H1 (cell line): Measurements from ENCODE around the gene ASCC3. TPM values are rescaled to one million over a fixed set of nuclear protein-coding genes. Genes with fewer than 3 reads are reported as not detected.

Experiments
- CTCF ChIA-PET: fragments of 300-600 bp; sonication (Branson Sonifier 250); formaldehyde crosslinking; loops from one replicate; lab custom pipeline; 2021; ENCODE audit not compliant: partially characterized antibody; lab: Charles Lee
- POLR2A ChIA-PET: fragments of 300-600 bp; sonication (Branson Sonifier 250); formaldehyde crosslinking; loops from one replicate; lab custom pipeline; 2021; ENCODE audit warnings: inconsistent platforms; ENCODE audit not compliant: partially characterized antibody; lab: Charles Lee
- DNase-seq, 2 experiments: peaks; one replicate each; pipeline versions ENCODE4 v3.0.0 to v3.0.0-alpha.2; 2010 to 2022; ENCODE audit warnings: low spot score in 2 of 2, low read depth in 1 of 2, mixed read lengths in 1 of 2
- FAIRE-seq: peaks from 2 replicates; lab custom pipeline; 2011; peaks lifted over from hg19 to GRCh38; lab: Jason Lieb, UNC
- H2AFZ ChIP-seq: 2 replicates; pipeline ENCODE4 v1.8.1; 2012; ENCODE audit warnings: low read length, inconsistent platforms
- H2AK5ac ChIP-seq: 2 replicates; pipeline ENCODE4 v1.6.1; 2013; ENCODE audit warnings: low read depth, low read length
- H2BK120ac ChIP-seq: replicated peaks from 2 replicates; pipeline ENCODE3; 2013; ENCODE audit warnings: low read depth, low read length, inconsistent platforms
- H2BK12ac ChIP-seq: 2 replicates; pipeline ENCODE4 v1.6.1; 2013; ENCODE audit warnings: low read depth, low read length
- H2BK15ac ChIP-seq: 2 replicates; pipeline ENCODE4 v1.6.1; 2013; ENCODE audit warnings: low read length
- H2BK20ac ChIP-seq: 2 replicates; pipeline ENCODE4 v1.6.1; 2013; ENCODE audit warnings: low read length
- H2BK5ac ChIP-seq: 2 replicates; pipeline ENCODE4 v1.6.1; 2013; ENCODE audit warnings: low read depth, low read length
- H3K14ac ChIP-seq: 2 replicates; pipeline ENCODE4 v1.6.1; 2013; ENCODE audit warnings: inconsistent platforms; ENCODE audit not compliant: insufficient read length
- H3K18ac ChIP-seq: 2 replicates; pipeline ENCODE4 v1.6.1; 2013; ENCODE audit warnings: low read length; ENCODE audit errors: extremely low read depth
- H3K23ac ChIP-seq: 2 replicates; pipeline ENCODE4 v1.6.1; 2013; ENCODE audit warnings: inconsistent platforms; ENCODE audit not compliant: insufficient read length
- H3K23me2 ChIP-seq: 2 replicates; pipeline ENCODE4 v1.6.1; 2013; ENCODE audit warnings: low read depth, low read length
- H3K27ac ChIP-seq: 2 replicates; pipeline ENCODE4 v1.6.1; 2011; ENCODE audit warnings: low read depth, low read length, inconsistent platforms
- H3K27me3 ChIP-seq, 4 experiments: replicated peaks in 1 of 4; 1 replicate in 1 of 4; 2 replicates in 3 of 4; pipeline versions ENCODE4 v1.6.1 to v1.8.1; 2011 to 2013; ENCODE audit warnings: low read length in 3 of 4, mild to moderate bottlenecking in 3 of 4, inconsistent platforms in 2 of 4, mixed read lengths in 2 of 4, moderate library complexity in 1 of 4; ENCODE audit not compliant: control insufficient read depth in 3 of 4, insufficient read depth in 3 of 4; ENCODE audit errors: extremely low read depth in 1 of 4
- H3K36me3 ChIP-seq, 4 experiments: 2 replicates each; pipeline versions ENCODE4 v1.6.1 to v1.8.1; 2011 to 2013; ENCODE audit warnings: mild to moderate bottlenecking in 4 of 4, low read length in 3 of 4, moderate library complexity in 2 of 4, control low read depth in 1 of 4, inconsistent platforms in 1 of 4; ENCODE audit not compliant: insufficient read depth in 4 of 4, control insufficient read depth in 2 of 4
- H3K4ac ChIP-seq: replicated peaks from 2 replicates; pipeline ENCODE3; 2013; ENCODE audit warnings: low read length, low read depth, mixed read lengths, inconsistent platforms; ENCODE audit not compliant: insufficient read length
- H3K4me1 ChIP-seq, 4 experiments: replicated peaks in 1 of 4; 1 replicate in 1 of 4; 2 replicates in 3 of 4; pipeline versions ENCODE4 v1.6.1 to v1.8.1; 2011 to 2013; ENCODE audit warnings: low read length in 3 of 4, inconsistent platforms in 2 of 4, mixed read lengths in 1 of 4; ENCODE audit not compliant: insufficient read depth in 4 of 4, control insufficient read depth in 3 of 4
- H3K4me2 ChIP-seq, 2 experiments: 2 replicates each; pipeline versions ENCODE4 v1.6.1 to v1.8.1; 2011 to 2013; ENCODE audit warnings: low read depth in 2 of 2, low read length in 2 of 2, control low read depth in 1 of 2, inconsistent platforms in 1 of 2, mild to moderate bottlenecking in 1 of 2; ENCODE audit not compliant: insufficient read depth in 1 of 2
- H3K4me3 ChIP-seq, 4 experiments: fragments of 200-600, 300-600 bp in 1 of 4; sonication (generic), shearing (Covaris generic), sonication (Bioruptor Twin) in 1 of 4; 2 replicates each; pipeline versions ENCODE4 v1.5.1 to v1.8.1; 2011 to 2016; ENCODE audit warnings: low read length in 4 of 4, low read depth in 3 of 4, control low read depth in 2 of 4, inconsistent platforms in 2 of 4, mild to moderate bottlenecking in 2 of 4, mixed read lengths in 1 of 4, moderate library complexity in 1 of 4; ENCODE audit not compliant: insufficient read depth in 2 of 4; ENCODE audit errors: extremely low read depth in 1 of 4
- H3K56ac ChIP-seq: replicated peaks from 2 replicates; pipeline ENCODE3; 2013; ENCODE audit warnings: low read depth, mild to moderate bottlenecking, mixed read lengths, low read length, inconsistent platforms; ENCODE audit not compliant: insufficient read length
- H3K79me1 ChIP-seq: 2 replicates; pipeline ENCODE4 v1.6.1; 2013; ENCODE audit warnings: low read depth, low read length, control low read depth
- H3K79me2 ChIP-seq, 2 experiments: 2 replicates each; pipeline versions ENCODE4 v1.6.1 to v1.8.1; 2012 to 2013; ENCODE audit warnings: low read length in 2 of 2, mild to moderate bottlenecking in 2 of 2, inconsistent platforms in 1 of 2; ENCODE audit not compliant: insufficient read depth in 2 of 2, control insufficient read depth in 1 of 2
- H3K9ac ChIP-seq, 4 experiments: replicated peaks in 1 of 4; 1 replicate in 1 of 4; 2 replicates in 3 of 4; pipeline versions ENCODE4 v1.6.1 to v1.8.1; 2011 to 2013; ENCODE audit warnings: low read depth in 3 of 4, low read length in 3 of 4, control low read depth in 2 of 4, mild to moderate bottlenecking in 2 of 4, moderate library complexity in 2 of 4, inconsistent platforms in 1 of 4; ENCODE audit errors: extremely low read depth in 1 of 4
- H3K9me3 ChIP-seq, 2 experiments: 2 replicates each; pipeline versions ENCODE4 v1.6.1 to v1.8.1; 2012 to 2013; ENCODE audit warnings: mild to moderate bottlenecking in 2 of 2, moderate library complexity in 2 of 2, control low read depth in 1 of 2, inconsistent platforms in 1 of 2, low read depth in 1 of 2, low read length in 1 of 2, mixed read lengths in 1 of 2; ENCODE audit not compliant: insufficient read depth in 2 of 2
- H4K20me1 ChIP-seq, 2 experiments: replicated peaks in 1 of 2; 2 replicates each; pipeline versions ENCODE3 to v1.8.1; 2011 to 2013; ENCODE audit warnings: inconsistent platforms in 2 of 2, low read length in 2 of 2, mild to moderate bottlenecking in 1 of 2; ENCODE audit not compliant: insufficient read depth in 2 of 2, control insufficient read depth in 1 of 2
- H4K5ac ChIP-seq: 2 replicates; pipeline ENCODE4 v1.6.1; 2013; ENCODE audit warnings: low read length, low read depth, mixed read lengths, inconsistent platforms; ENCODE audit not compliant: insufficient read length
- H4K8ac ChIP-seq: 2 replicates; pipeline ENCODE4 v1.8.0; 2013; ENCODE audit warnings: mild to moderate bottlenecking, moderate library complexity, low read length, inconsistent platforms; ENCODE audit not compliant: insufficient read depth; ENCODE audit errors: extremely low read depth
- H4K91ac ChIP-seq: replicated peaks from 2 replicates; pipeline ENCODE3; 2013; ENCODE audit warnings: low read length, mixed read lengths, inconsistent platforms; ENCODE audit not compliant: insufficient read length
- CEBPB ChIP-seq: IDR thresholded peaks from 2 replicates; pipeline ENCODE4 v1.6.1; 2012; ENCODE audit warnings: low read depth, low read length
- HDAC6 ChIP-seq: IDR thresholded peaks from one replicate; pipeline ENCODE4 v1.7.1; 2012; ENCODE audit warnings: low read depth, mild to moderate bottlenecking, inconsistent platforms, low read length, moderate library complexity
- MAX ChIP-seq: IDR thresholded peaks from 2 replicates; pipeline ENCODE4 v1.6.1; 2012; ENCODE audit warnings: inconsistent platforms
- PHF8 ChIP-seq: fragments of 200-600 bp; sonication (generic); conservative IDR thresholded peaks from 2 replicates; pipeline ENCODE4 v1.7.1; 2012; ENCODE audit warnings: low read depth, mild to moderate bottlenecking, inconsistent platforms, low read length, moderate library complexity
- WGBS, 2 experiments: shearing (Covaris generic) in 1 of 2; methylation state at CpG; one replicate each; pipeline versions ENCODE4 v1.1.6 to v1.1.7; 2013 to 2015; ENCODE audit warnings: low lambda C conversion rate in 2 of 2, mixed read lengths in 2 of 2, inconsistent platforms in 1 of 2, low coverage in 1 of 2, missing lambda C conversion rate in 1 of 2; ENCODE audit not compliant: insufficient replicate concordance in 2 of 2, insufficient coverage in 1 of 2, insufficient read length in 1 of 2; ENCODE audit errors: extremely low coverage in 1 of 2, missing lambda C conversion rate in 1 of 2; 5-methylcytosine and 5-hydroxymethylcytosine counted together
- polyA plus RNA-seq, 7 experiments: library from polyadenylated mRNA; depleted of rRNA in 3 of 7; stranded (reverse) in 5 of 7; unstranded in 2 of 7; fragments of >200 nt in 5 of 7; fragments of 200-250 nt in 2 of 7; gene quantifications; 1 replicate in 5 of 7; 2 replicates in 1 of 7; 4 replicates in 1 of 7; pipeline versions ENCODE4 v1.2.1 to v1.2.3, GENCODE V29; 2011 to 2013; ENCODE audit warnings: missing spikeins in 2 of 7, mixed read lengths in 2 of 7
- total RNA-seq: library from RNA; stranded (reverse); fragmentation: NEBNext Ultra II Directional; extraction: Animal tissue kit (Norgen Biotek cat#: 25700); gene quantifications from 2 replicates; pipeline ENCODE4 v1.2.1, GENCODE V29; 2021

The ASCC3 gene
- total and polyA plus RNA-seq, 2 of the 8 experiments (the other 6 are each of a cell fraction or from before 2014, with no cell fraction given), result 37.5 to 77.8 TPM

DNA sequence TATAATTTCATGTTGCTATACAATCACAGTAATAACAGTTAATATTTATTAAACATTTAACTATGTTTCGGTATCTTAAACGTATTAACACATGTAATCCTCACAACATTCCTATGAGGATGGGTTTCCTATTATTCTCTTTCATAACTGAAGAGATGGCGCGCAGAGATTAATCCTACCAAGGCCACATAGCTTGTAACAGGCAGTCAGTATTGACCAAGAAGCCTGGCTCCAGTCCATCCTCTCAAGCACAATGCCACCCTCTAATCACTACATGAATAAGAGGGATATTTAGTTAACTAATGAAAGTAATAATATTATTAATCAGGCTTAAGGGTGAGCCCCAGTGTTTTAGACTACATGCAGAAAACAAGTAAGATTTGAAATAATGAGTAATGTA lies 266.7 kb downstream of the ASCC3 start:
- no peak overlapping the region for H2BK5ac ChIP-seq
- no peak overlapping the region for H3K4me2 ChIP-seq
- H3K36me3 ChIP-seq, result no peaks in the 10 kb centered on the region
- H3K27ac ChIP-seq, result no peak overlapping the region
- H3K18ac ChIP-seq, result no peak overlapping the region
- no peak overlapping the region for H4K8ac ChIP-seq
- FAIRE-seq, result no peak
- no peak overlapping the region for H2AFZ ChIP-seq
- POLR2A ChIA-PET, result interaction anchor here (0.6 kb wide), 1 partner anchor 217 kb away, joined by 3 read pairs; no protein-coding TSS in a partner anchor
- no peak overlapping the region for H3K4me3 ChIP-seq
- no peak overlapping the region for H3K14ac ChIP-seq
- H3K9ac ChIP-seq, result no peak overlapping the region
- no peak overlapping the region for H2BK12ac ChIP-seq
- H4K20me1 ChIP-seq, result peaks cover 0 to 1% of the 10 kb centered on the region in 2 experiments
- WGBS, 2 experiments, result 96% methylated on average over 4 of the region's 4 CpGs; no CpG with 5 or more reads in 1 of the 2 experiments
- H2BK15ac ChIP-seq, result no peak overlapping the region
- no peak overlapping the region for H4K5ac ChIP-seq
- no peak for DNase-seq
- H3K56ac ChIP-seq, result no peak overlapping the region
- CTCF ChIA-PET, result no interaction called here
- no peak overlapping the region for H3K4ac ChIP-seq
- no peaks in the 10 kb centered on the region for H3K79me1 ChIP-seq
- H2BK120ac ChIP-seq, result no peak overlapping the region
- H3K79me2 ChIP-seq, result no peaks in the 10 kb centered on the region
- no peak overlapping the region for H4K91ac ChIP-seq
- H3K23ac ChIP-seq, result no peak overlapping the region
- no peaks in the 10 kb centered on the region for H3K4me1 ChIP-seq
- no peak overlapping the region for H2AK5ac ChIP-seq
- H3K23me2 ChIP-seq, result no peaks in the 10 kb centered on the region
- no peaks in the 10 kb centered on the region for H3K27me3 ChIP-seq
- no peak for TF ChIP-seq MAX
- no peak for TF ChIP-seq HDAC6
- no peak for TF ChIP-seq CEBPB
- TF ChIP-seq PHF8, result no peak
- TF ChIP-seq, all 59 proteins: peak for 0
- Histone ChIP-seq H3K9me3 (no peaks in the 10 kb centered on the region), H2BK20ac (no peak overlapping the region)
